ENCODE results near the gene FAM13C. TPM values are rescaled to one million over a fixed set of nuclear protein-coding genes. Genes with fewer than 3 reads are reported as not detected.
"Not testable (repeated sequence)": the region's sequence is repeated elsewhere in the genome, so short reads cannot be mapped to it uniquely, and the experiment has no call there.

The FAM13C gene
- total and polyA plus RNA-seq, 8 donors, result 1.1 to 3.4 (median 2.2) TPM

GRCh38 chr10:59227136-59227673 lies 135.1 kb downstream of the FAM13C start:
- DNase-seq, result no peak
- no peak overlapping the region for H3K27ac ChIP-seq
- no peaks in the 10 kb centered on the region for H3K27me3 ChIP-seq
- no peaks in the 10 kb centered on the region for H3K36me3 ChIP-seq
- H3K9me3 ChIP-seq, result no peaks in the 10 kb centered on the region
- TF ChIP-seq, protein P1, sequence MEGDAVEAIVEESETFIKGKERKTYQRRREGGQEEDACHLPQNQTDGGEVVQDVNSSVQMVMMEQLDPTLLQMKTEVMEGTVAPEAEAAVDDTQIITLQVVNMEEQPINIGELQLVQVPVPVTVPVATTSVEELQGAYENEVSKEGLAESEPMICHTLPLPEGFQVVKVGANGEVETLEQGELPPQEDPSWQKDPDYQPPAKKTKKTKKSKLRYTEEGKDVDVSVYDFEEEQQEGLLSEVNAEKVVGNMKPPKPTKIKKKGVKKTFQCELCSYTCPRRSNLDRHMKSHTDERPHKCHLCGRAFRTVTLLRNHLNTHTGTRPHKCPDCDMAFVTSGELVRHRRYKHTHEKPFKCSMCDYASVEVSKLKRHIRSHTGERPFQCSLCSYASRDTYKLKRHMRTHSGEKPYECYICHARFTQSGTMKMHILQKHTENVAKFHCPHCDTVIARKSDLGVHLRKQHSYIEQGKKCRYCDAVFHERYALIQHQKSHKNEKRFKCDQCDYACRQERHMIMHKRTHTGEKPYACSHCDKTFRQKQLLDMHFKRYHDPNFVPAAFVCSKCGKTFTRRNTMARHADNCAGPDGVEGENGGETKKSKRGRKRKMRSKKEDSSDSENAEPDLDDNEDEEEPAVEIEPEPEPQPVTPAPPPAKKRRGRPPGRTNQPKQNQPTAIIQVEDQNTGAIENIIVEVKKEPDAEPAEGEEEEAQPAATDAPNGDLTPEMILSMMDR (IDR thresholded peaks at IDR 0.05), result no peak
- H3K4me3 ChIP-seq, result no peak overlapping the region
- intact Hi-C loops (cut with DNase I), result no loop called here
- ATAC-seq, result peak in 1 of 4 donors; percentile 28
- FAIRE-seq, result no peak
- 88 to 90% methylated on average over 3 of the region's 3 CpGs for WGBS, 2 donors
- H3K4me1 ChIP-seq, result peaks cover 0 to 11% (median 0%) of the 10 kb centered on the region in 3 donors

DNA sequence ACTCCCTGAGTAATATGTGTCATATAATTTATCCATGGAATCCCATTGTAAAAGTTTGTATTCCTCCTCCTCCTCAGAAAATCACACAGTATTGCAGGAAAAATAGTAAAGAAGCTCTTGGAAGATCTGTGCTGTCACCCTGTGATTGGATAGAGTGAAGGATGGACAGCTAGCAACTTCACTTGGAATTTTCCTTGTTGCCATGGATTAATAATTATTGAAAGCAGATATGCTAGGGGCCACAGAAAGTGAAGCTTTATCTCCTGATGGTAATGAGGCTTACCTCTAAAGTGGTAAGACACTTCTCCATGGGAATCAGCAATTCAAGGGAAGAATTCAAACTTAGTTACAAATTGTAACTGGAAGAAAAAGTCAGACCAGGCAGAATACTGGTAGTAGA lies 137.1 kb downstream of the FAM13C start:
- FAIRE-seq (no peak), DNase-seq (no peak), ATAC-seq (no peak)
- Histone ChIP-seq H3K27ac (no peak overlapping the region), H3K27me3 (no peaks in the 10 kb centered on the region), H3K4me1 (peaks cover 0 to 14% (median 7%) of the 10 kb centered on the region in 3 donors), H3K4me3 (no peak overlapping the region), H3K9me3 (no peaks in the 10 kb centered on the region), H3K36me3 (no peaks in the 10 kb centered on the region)
- TF ChIP-seq, protein P1 (IDR thresholded peaks at IDR 0.05), result no peak
- intact Hi-C loops (cut with DNase I), result no loop called here

GRCh38 chr10:59223597-59223996 lies 138.8 kb downstream of the FAM13C start:
- H3K27me3 ChIP-seq; H3K9me3 ChIP-seq; ATAC-seq; intact Hi-C loops (cut with DNase I); FAIRE-seq; DNase-seq; H3K27ac ChIP-seq; H3K4me3 ChIP-seq; H3K36me3 ChIP-seq: not testable (repeated sequence)
- H3K4me1 ChIP-seq, result peaks cover 0 to 14% (median 7%) of the 10 kb centered on the region in 3 donors
- 93 to 94% methylated on average over 2 of the region's 2 CpGs for WGBS, 2 donors

GRCh38 chr10:59222788-59223187 lies 139.6 kb downstream of the FAM13C start:
- ATAC-seq (peak in 3 of 4 donors; percentile 65 to 87 (median 74)), FAIRE-seq (no peak), DNase-seq (no peak)
- Histone ChIP-seq H3K9me3 (no peaks in the 10 kb centered on the region), H3K36me3 (no peaks in the 10 kb centered on the region), H3K4me1 (peaks cover 0 to 14% (median 7%) of the 10 kb centered on the region in 3 donors), H3K27me3 (no peaks in the 10 kb centered on the region), H3K27ac (no peak overlapping the region), H3K4me3 (no peak overlapping the region)
- TF ChIP-seq, protein P1 (IDR thresholded peaks at IDR 0.05), result no peak
- intact Hi-C loops (cut with DNase I), result no loop called here

DNA sequence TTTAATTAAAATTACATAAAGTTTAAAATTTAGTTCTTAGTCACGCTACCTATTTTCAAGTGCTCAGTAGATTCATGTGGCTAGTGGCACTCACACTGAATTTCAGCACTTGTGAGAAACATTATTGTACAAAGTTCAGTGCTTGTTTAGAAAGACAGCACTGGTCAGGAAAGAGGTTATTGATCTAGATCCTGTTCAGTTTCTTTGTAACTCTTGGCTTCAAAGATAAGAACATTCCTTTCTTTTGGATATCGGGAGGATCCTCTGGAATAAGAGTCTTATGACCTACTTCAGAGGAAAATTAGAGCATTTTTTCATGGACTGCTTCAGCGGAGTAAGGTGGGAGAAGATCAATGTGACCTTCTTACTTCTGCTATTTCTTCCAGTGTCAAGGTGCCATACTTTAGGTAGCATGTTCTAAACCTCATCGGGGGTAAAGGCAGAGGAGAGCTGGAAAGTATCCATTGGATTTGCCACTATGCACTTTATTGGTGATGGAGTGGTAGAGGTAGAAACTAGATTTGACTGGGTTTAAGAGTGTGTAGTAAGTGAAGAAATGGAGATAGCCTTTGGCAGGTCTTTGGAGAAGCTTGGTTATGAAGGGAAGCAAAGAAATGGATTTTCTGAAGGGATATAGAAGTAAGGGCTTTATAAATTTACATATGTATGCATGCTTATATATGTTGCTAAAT lies 146.0 kb downstream of the FAM13C start:
- FAIRE-seq, result no peak
- intact Hi-C loops (cut with DNase I), result no loop called here
- WGBS, 2 donors, result 54% methylated on average over 4 of the region's 4 CpGs
- Histone ChIP-seq H3K9me3 (no peaks in the 10 kb centered on the region), H3K4me3 (no peak overlapping the region), H3K27me3 (no peaks in the 10 kb centered on the region), H3K27ac (no peak overlapping the region), H3K36me3 (no peaks in the 10 kb centered on the region), H3K4me1 (peaks cover 0 to 7% (median 0%) of the 10 kb centered on the region in 3 donors)
- DNase-seq, result no peak
- TF ChIP-seq, protein P1 (IDR thresholded peaks at IDR 0.05), result no peak
- no peak for ATAC-seq
